ENCODE results near the gene BPHL. TPM values are rescaled to one million over a fixed set of nuclear protein-coding genes. Genes with fewer than 3 reads are reported as not detected.
"Not testable (repeated sequence)": the region's sequence is repeated elsewhere in the genome, so short reads cannot be mapped to it uniquely, and the experiment has no call there.

BPHL gene
- total RNA-seq, 1 experiment from 2014 or later = 48.7 TPM

DNA sequence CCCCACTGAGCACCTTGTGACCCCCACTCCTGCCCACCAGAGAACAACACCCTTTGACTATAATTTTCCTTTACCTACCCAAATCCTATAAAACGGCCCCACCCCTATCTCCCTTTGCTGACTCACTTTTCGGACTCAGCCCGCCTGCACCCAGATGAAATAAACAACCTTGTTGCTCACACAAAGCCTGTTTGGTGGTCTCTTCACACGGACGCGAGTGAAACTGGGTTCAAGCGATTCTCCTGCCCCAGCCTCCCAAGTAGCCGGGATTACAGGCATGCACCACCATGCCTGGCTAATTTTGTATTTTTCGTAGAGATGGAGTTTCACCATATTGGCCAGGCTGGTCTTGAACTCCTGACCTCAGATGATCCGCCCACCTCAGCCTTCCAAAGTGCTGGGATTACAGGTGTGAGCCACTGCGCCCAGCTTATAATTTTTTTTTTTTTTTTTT lies 55.2 kb downstream of the BPHL start:
- H3K36me3 Mint-ChIP-seq (ENCODE audit: insufficient read depth in 1 of 3, low read depth in 3 of 3); H3K18ac ChIP-seq (ENCODE audit: insufficient read length, low read depth, low read length); H2BK120ac ChIP-seq (ENCODE audit: low read depth, low read length, poor library complexity, severe bottlenecking); H3K9ac ChIP-seq (ENCODE audit: extremely low read depth, insufficient read length, low read length); H3K56ac ChIP-seq (ENCODE audit: insufficient read length, low read depth, low read length); H3K14ac ChIP-seq (ENCODE audit: insufficient read depth, low read length); H3K27me3 Mint-ChIP-seq (ENCODE audit: low read depth); H3K23me2 ChIP-seq (ENCODE audit: insufficient read length, low read depth, low read length, poor library complexity, severe bottlenecking); H4K91ac ChIP-seq (ENCODE audit: insufficient read length, low read depth, low read length); H2BK20ac ChIP-seq (ENCODE audit: low read depth, low read length, poor library complexity, severe bottlenecking); H2AK5ac ChIP-seq (ENCODE audit: insufficient read length, low read length); H4K20me1 ChIP-seq (ENCODE audit: control insufficient read depth, insufficient read depth, insufficient read length); H3T11ph ChIP-seq (ENCODE audit: low read length); H3K27ac ChIP-seq (ENCODE audit: insufficient read length, low read depth, low read length); H3K4me3 Mint-ChIP-seq; H2BK5ac ChIP-seq (ENCODE audit: insufficient read length, low read length); H4K5ac ChIP-seq (ENCODE audit: insufficient read length, low read depth, low read length); H3K79me1 ChIP-seq (ENCODE audit: insufficient read depth, low read depth, low read length, poor library complexity, severe bottlenecking); H3K4me2 ChIP-seq (ENCODE audit: insufficient read depth, insufficient read length, low read length); DNase-seq; H4K8ac ChIP-seq (replicated peaks; ENCODE audit: insufficient read length, low read depth, low read length); H3K9me3 ChIP-seq (ENCODE audit: control insufficient read depth, low read depth, low read length); H2BK12ac ChIP-seq (ENCODE audit: insufficient read length, low read depth, low read length); H2BK15ac ChIP-seq (ENCODE audit: low read depth, low read length); H3K9me3 Mint-ChIP-seq; H3K79me2 ChIP-seq (ENCODE audit: insufficient read depth, low read length); H2AFZ ChIP-seq (ENCODE audit: low read length); H3K4me1 ChIP-seq (ENCODE audit: insufficient read depth, low read length); H3K27me3 ChIP-seq (ENCODE audit: insufficient read depth, low read length); H3K23ac ChIP-seq (ENCODE audit: insufficient read length, low read depth, low read length); H3K4ac ChIP-seq (ENCODE audit: low read depth, low read length): not testable (repeated sequence)
- Mint-ChIP-seq H3K27ac (peak overlapping the region in 2 of 3 experiments; percentile 48 to 50; a peak in 2 of 7 replicates), H3K4me1 (peaks cover 23 to 40% of the 10 kb centered on the region in 2 experiments)
- no CpG with 5 or more reads among the region's 11 CpGs for WGBS (ENCODE audit: extremely low coverage, insufficient read length, low lambda C conversion rate)

Measured in H9 (cell line).